Bone marrow (tissue), 2 donors: ENCODE data around the gene TMEM259.

Experiments
- DNase-seq, 2 donors: peaks; one replicate each; lab custom pipeline; 2025; lab: John Stamatoyannopoulos, UW

The TMEM259 gene

GRCh38 chr19:1020868-1021425 is at the start of gene TMEM259:
TMEM259 (minus strand) TSS chr19:1021123; CDS start chr19:1020996, 127 bp downstream.
- peak; percentile 73 to 94 for DNase-seq

GRCh38 chr19:1070576-1070930 is 49.6 kb upstream of the TMEM259 start:
- DNase-seq = no peak

- DNase-seq = peak; percentile 35 to 93
Measured at GRCh38 chr19:1069009-1069779, 48.3 kb upstream of the TMEM259 start.

GRCh38 chr19:1068009-1069001 is 47.4 kb upstream of the TMEM259 start:
- DNase-seq = peak in 1 of 2 donors; percentile 52

- DNase-seq = peak; percentile 26 to 52
Measured at GRCh38 chr19:1067341-1067957, 46.5 kb upstream of the TMEM259 start.

GRCh38 chr19:1066748-1067340 is 45.9 kb upstream of the TMEM259 start, which contains the start of gene ARHGAP45:
ARHGAP45 (plus strand) TSS chr19:1067167; CDS start chr19:1067406, 239 bp downstream.
- peak; percentile 6 to 38 for DNase-seq

- DNase-seq = no peak
Measured at GRCh38 chr19:1066251-1066747, 45.4 kb upstream of the TMEM259 start.

- DNase-seq = no peak
Measured at GRCh38 chr19:1065606-1066109, 44.7 kb upstream of the TMEM259 start.

GRCh38 chr19:1064661-1065605 is 44.0 kb upstream of the TMEM259 start:
- DNase-seq = peak in 1 of 2 donors; percentile 53

GRCh38 chr19:1063909-1064660 is 43.2 kb upstream of the TMEM259 start:
- no peak for DNase-seq

GRCh38 chr19:1063030-1063908 is 42.3 kb upstream of the TMEM259 start:
- peak in 1 of 2 donors; percentile 13 for DNase-seq

- DNase-seq = no peak
Measured at GRCh38 chr19:1062387-1063029, 41.6 kb upstream of the TMEM259 start.

GRCh38 chr19:1061987-1062386 is 41.1 kb upstream of the TMEM259 start:
- no peak for DNase-seq

GRCh38 chr19:1060689-1061088 is 39.8 kb upstream of the TMEM259 start:
- no peak for DNase-seq

GRCh38 chr19:1058112-1058511 is 37.2 kb upstream of the TMEM259 start:
- no peak for DNase-seq

- DNase-seq = peak in 1 of 2 donors; percentile 13
Measured at GRCh38 chr19:1057176-1057855, 36.4 kb upstream of the TMEM259 start.
